ENCODE results near the gene FAM163B.

DNA sequence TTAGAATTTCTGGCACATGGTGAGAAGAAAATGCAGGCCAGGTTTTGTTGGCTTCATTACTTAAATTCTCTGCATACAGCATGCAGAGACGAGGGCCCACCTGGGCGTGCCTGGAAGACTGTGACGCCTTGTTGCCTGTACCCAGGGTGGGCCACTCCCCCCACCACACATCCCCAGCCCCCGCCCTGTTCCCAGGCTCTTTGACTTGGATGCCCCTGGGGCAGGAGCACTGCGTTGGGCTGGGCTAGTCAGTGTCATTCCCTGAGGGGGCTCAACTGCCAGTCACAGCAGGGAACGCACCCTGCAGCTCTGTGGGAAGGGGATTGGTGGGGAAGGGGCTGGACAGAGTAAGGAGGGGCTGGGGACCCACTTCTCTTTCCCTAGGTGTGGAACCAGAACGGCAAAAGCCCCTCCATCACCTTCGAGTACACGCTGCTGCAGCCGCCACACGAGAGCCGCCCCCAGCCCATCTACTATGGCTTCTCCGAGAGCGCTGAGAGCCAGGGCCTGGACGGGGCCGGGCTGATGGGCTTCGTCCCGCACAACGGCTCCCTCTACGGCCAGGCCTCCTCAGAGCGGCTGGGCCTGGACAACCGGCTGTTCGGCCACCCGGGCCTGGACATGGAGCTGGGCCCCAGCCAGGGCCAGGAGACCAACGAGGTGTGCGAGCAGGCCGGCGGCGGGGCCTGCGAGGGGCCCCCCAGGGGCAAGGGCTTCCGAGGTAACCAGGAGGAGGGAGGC lies 55.0 kb downstream of the FAM163B start:
- no peak for TF ChIP-seq EP300 (IDR thresholded peaks at IDR 0.05; ENCODE audit: borderline replicate concordance in 1 of 2, low read depth in 1 of 2, low read length in 1 of 2)
- TF ChIP-seq TAF1 (IDR thresholded peaks at IDR 0.05; ENCODE audit: borderline replicate concordance, low read depth, low read length), result no peak
- TF ChIP-seq RCOR1 (IDR thresholded peaks at IDR 0.05; ENCODE audit: low read length), result no peak
- TF ChIP-seq, protein P1, sequence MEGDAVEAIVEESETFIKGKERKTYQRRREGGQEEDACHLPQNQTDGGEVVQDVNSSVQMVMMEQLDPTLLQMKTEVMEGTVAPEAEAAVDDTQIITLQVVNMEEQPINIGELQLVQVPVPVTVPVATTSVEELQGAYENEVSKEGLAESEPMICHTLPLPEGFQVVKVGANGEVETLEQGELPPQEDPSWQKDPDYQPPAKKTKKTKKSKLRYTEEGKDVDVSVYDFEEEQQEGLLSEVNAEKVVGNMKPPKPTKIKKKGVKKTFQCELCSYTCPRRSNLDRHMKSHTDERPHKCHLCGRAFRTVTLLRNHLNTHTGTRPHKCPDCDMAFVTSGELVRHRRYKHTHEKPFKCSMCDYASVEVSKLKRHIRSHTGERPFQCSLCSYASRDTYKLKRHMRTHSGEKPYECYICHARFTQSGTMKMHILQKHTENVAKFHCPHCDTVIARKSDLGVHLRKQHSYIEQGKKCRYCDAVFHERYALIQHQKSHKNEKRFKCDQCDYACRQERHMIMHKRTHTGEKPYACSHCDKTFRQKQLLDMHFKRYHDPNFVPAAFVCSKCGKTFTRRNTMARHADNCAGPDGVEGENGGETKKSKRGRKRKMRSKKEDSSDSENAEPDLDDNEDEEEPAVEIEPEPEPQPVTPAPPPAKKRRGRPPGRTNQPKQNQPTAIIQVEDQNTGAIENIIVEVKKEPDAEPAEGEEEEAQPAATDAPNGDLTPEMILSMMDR (IDR thresholded peaks at IDR 0.05), result no peak

All from SK-N-SH (cell line).